ENCODE results near the gene TTF2. TPM values are rescaled to one million over a fixed set of nuclear protein-coding genes. Genes with fewer than 3 reads are reported as not detected.
"Not testable (repeated sequence)": the region's sequence is repeated elsewhere in the genome, so short reads cannot be mapped to it uniquely, and the experiment has no call there.

TTF2 gene
- total RNA-seq, 2 experiments from 2014 or later = 126 to 127 TPM

GRCh38 chr1:117147856-117148588 lies 87.9 kb downstream of the TTF2 start:
- DNase-seq = no peak
- Mint-ChIP-seq H3K27ac (no peak overlapping the region), H3K4me3 (no peak overlapping the region), H3K9me3 (peaks cover 8% of the 10 kb centered on the region), H3K36me3 (ENCODE audit: low read depth) (no peaks in the 10 kb centered on the region), H3K4me1 (ENCODE audit: low read depth) (no peaks in the 10 kb centered on the region), H3K27me3 (peaks cover 12% of the 10 kb centered on the region)
- CTCF ChIA-PET = interaction anchor here (1.3 kb wide), 1 partner anchor 10 kb away, joined by 4 read pairs; no protein-coding TSS in a partner anchor
- POLR2A ChIA-PET = no interaction called here
- no peak for ATAC-seq
- TF ChIP-seq CTCF (IDR thresholded peaks at IDR 0.05) = no peak
- intact Hi-C loops (cut with micrococcal nuclease) = no loop called here

- H3K4me3 Mint-ChIP-seq = no peak overlapping the region
- no peak overlapping the region for H3K27ac Mint-ChIP-seq
- H3K9me3 Mint-ChIP-seq = peaks cover 8% of the 10 kb centered on the region
- no peaks in the 10 kb centered on the region for H3K36me3 Mint-ChIP-seq (ENCODE audit: low read depth)
- no peaks in the 10 kb centered on the region for H3K4me1 Mint-ChIP-seq (ENCODE audit: low read depth)
- no peak for TF ChIP-seq CTCF (IDR thresholded peaks at IDR 0.05)
- intact Hi-C loops (cut with micrococcal nuclease) = no loop called here
- POLR2A ChIA-PET = no interaction called here
- no peak for ATAC-seq
- DNase-seq = no peak
- CTCF ChIA-PET = interaction anchor here (2.1 kb wide), 1 partner anchor 22 kb away, joined by 7 read pairs; no protein-coding TSS in a partner anchor
- H3K27me3 Mint-ChIP-seq = peaks cover 12% of the 10 kb centered on the region
Measured at GRCh38 chr1:117150316-117150715, 90.2 kb downstream of the TTF2 start.

GRCh38 chr1:117151305-117151704 lies 91.2 kb downstream of the TTF2 start:
- CTCF ChIA-PET = not testable (repeated sequence)

More at GRCh38 chr1:117151305-117151704, 91.2 kb downstream of the TTF2 start:
- H3K27ac Mint-ChIP-seq; POLR2A ChIA-PET; intact Hi-C loops (cut with micrococcal nuclease); H3K4me1 Mint-ChIP-seq (ENCODE audit: low read depth); H3K36me3 Mint-ChIP-seq (ENCODE audit: low read depth); H3K4me3 Mint-ChIP-seq; ATAC-seq; H3K9me3 Mint-ChIP-seq: not testable (repeated sequence)
- peaks cover 10% of the 10 kb centered on the region for H3K27me3 Mint-ChIP-seq
- peak; percentile 12 for DNase-seq

Small RNAs within 50 kb of the gene (microRNA-seq; reads per million reads assigned to microRNA genes)
- 96.0 reads per million, percentile 68 among the genes with 10 or more reads in this experiment for gene MIR942 (ENCODE audit: borderline microRNAs expressed, borderline replicate concordance)

Other genes with a start within 250 kb of the TTF2 start
- gene PTGFRN, start 150.4 kb upstream of the TTF2 start, total RNA-seq = 1 to 10 TPM; 7.0 to 8.4 TPM
- gene CD101, start 58.6 kb upstream of the TTF2 start, total RNA-seq = 1 to 10 TPM; 2.5 to 3.2 TPM
- gene TRIM45, start 61.4 kb downstream of the TTF2 start, total RNA-seq = under 1 TPM; 0.27 TPM
- not detected for gene VTCN1, start 150.6 kb downstream of the TTF2 start, total RNA-seq